Activated CD4-positive, CD25-positive, alpha-beta regulatory T cell treated with anti-CD3 and anti-CD28 coated beads, Interleukin-2, amount 50 U/mL, for 24 hours (primary cell): Measurements from ENCODE around the gene DYRK1A.
A peak's percentile ranks its signal among the peaks of the same experiment; 100 is the strongest.

Experiments
- ATAC-seq, 2 donors: fragments of 150-1000 bp; cut with Tn5 transposase; one replicate each; pipeline ENCODE4 v1.10.0; 2021; ENCODE audit warnings: mild to moderate bottlenecking in 1 of 2, moderate library complexity in 1 of 2

DYRK1A gene

GRCh38 chr21:37385179-37385765, 18.7 kb downstream of the DYRK1A start:
- ATAC-seq, result peak in 1 of 2 donors; percentile 13

- ATAC-seq, result no peak
Observed at GRCh38 chr21:37386151-37386550, 19.6 kb downstream of the DYRK1A start.

DNA sequence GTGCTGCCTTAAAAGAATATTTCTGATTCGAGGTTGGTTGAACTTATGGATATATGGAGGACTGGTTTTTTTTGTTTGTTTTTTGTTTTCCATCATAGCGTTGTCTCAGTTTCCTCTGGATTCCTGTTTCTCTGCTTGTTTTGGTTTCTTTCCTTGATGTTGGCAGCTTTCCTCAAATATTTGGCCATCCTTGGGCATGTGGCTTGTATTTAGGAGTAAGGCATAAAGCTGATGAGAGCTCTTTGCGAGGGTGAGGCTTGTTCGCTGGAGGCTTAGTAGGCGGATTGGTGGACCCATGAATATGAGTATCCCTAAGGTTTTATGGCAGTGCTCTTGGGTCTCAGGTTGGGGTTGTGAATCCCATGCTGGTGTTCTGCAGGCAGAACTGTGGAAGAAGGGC, 22.9 kb downstream of the DYRK1A start:
- ATAC-seq, result no peak

DNA sequence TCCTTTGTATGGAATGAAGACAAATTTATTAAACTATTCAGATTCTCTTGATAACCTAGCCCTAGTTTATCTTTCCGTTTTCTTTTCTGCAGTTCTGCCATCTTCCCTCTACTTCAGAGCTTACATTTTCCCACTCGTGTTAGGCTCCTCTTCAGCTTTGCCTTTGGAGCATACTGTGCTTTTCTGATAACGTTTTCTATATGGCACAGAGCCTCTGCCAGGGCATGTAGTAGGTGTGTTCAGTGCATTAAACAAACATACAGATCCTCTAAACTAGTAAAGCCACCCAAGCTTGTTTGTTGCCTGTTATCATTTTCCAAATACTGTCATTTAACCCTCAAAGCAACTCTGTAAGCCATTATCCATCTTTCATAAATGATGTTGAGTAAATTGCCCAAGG, 25.1 kb downstream of the DYRK1A start:
- no peak for ATAC-seq

- ATAC-seq, result no peak
Observed at GRCh38 chr21:37392441-37392840, 25.9 kb downstream of the DYRK1A start.

GRCh38 chr21:37393030-37393429, 26.5 kb downstream of the DYRK1A start:
- no peak for ATAC-seq

DNA sequence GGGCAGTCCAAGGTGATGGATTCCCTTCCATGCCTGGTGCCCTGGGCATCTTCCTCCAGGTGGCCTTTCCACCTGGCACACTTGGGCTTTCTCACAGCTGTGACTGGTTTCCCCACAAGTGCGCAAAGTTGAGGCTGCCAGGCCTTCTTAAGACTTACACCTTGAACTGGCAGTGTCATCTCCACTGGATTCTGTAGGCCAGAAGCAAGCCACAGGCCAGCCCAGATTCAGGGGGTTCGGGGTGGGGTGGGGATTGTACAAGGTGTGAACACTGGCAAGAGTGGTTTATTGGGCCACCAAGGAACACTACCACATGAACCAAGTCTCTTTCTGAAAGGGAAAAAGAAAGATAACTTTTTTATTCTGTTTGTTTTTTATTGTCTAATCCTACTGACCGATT, 27.2 kb downstream of the DYRK1A start:
- ATAC-seq, result no peak

DNA sequence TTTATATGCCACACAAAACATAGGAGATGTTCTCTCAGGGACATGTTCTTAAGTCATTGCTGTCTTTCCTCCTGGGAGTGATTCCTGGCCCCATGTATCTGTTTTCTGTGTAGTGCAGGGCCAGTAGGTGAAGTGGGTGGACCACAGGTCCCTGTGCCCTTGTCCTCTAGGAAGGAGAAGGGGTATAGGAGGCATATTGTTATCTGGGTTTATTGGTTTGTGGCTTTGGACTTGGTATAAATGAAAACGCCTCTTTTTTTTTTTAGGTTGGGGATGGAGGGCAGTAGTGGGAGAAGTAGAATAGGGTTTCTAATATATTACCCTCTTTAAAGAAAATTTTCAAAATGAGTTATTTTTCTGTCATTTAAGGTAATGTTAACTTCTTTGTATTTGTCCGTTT, 29.4 kb downstream of the DYRK1A start:
- ATAC-seq, result no peak

DNA sequence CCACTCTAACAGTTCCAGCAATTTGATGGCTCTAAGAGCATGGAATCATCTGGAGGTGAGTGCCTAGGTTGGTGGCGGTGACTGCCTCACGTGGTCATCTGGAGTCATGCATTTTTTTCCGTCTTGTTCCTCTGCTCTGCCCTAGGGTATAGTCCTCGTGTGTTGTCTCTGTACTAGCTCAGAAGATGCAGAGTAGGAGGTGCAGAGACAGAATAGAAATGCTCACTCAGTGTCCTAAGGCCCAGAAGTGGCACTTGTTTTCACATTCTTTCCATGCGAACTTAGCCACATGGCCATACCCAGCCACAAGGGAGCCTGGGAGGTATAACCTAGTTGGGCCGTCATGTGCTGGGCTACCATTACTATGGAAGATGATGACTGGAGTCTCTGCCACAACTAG, 30.3 kb downstream of the DYRK1A start:
- no peak for ATAC-seq

- ATAC-seq, result peak; percentile 42 to 61
Observed at GRCh38 chr21:37398697-37399096, 32.1 kb downstream of the DYRK1A start.

- ATAC-seq, result no peak
Observed at GRCh38 chr21:37402251-37402867, 35.8 kb downstream of the DYRK1A start.

- no peak for ATAC-seq
Observed at GRCh38 chr21:37405629-37406028, 39.1 kb downstream of the DYRK1A start.

DNA sequence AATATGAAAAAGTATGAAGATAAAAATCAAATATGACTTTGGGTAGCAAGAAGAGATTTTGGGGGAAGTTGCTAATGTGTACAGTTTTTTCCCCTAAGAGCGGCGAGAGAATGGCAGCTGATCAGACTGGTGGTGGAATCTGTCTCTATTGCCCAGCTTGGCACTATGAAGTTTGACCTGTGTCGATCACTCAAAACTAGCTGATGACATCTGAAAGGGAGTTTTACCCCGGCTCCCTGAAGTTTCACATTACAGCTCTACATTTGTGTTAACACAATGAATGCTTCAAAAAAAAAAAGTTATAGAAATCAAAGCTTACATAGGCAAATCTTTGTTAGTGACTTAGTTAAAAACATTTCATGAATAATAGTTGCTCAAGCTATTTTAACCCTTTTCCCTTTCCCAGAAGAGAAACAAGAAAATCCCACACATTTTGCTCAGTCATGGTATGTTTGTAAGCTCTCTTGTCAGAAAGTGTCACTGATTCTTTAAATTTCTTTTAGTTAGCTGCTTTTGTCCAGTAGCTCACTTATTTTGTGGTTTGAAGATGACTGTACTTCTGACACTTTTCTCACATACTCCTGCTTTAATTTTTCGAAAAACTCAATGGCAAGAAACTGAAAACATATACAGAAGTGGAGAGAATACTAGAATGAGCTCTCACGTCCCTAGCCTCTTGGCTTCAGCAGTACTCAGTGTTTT, 41.3 kb downstream of the DYRK1A start:
- peak; percentile 47 to 48 for ATAC-seq

DNA sequence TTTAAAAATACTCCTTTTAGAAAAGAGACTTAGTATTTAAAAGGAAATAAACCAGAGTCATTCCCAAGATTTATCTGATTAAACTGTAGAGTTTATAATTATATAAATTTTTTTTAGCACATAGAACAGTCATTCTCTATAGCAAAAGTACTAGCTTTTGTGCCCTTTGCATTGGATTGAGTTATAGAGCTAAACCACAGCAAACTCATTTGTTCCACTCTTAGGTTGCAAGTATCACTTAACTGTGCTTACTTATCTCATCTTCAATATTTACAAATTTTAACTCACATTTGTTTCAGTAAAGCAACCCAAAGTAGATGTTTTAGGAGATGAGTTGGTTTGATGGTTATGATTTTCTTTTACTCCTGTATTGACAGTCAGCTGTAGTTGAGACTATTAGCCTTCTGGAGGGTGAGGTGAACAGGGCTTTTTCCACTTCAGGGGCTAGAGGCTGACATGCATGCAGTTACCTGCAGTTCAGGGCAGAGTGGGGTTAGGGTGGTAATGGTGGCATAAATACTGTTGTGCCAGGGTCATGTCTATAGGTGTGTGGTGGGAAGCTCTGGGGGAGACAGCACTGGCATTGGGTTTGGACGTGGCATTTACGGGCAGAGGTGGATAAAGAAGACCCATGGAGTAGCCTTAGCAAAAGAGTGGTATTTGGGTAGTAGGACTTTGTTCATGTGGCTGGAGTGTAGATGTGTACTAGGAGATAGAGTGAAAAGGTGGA, 42.1 kb downstream of the DYRK1A start:
- peak; percentile 85 to 87 for ATAC-seq

GRCh38 chr21:37410639-37411038, 44.1 kb downstream of the DYRK1A start:
- ATAC-seq, result no peak

DNA sequence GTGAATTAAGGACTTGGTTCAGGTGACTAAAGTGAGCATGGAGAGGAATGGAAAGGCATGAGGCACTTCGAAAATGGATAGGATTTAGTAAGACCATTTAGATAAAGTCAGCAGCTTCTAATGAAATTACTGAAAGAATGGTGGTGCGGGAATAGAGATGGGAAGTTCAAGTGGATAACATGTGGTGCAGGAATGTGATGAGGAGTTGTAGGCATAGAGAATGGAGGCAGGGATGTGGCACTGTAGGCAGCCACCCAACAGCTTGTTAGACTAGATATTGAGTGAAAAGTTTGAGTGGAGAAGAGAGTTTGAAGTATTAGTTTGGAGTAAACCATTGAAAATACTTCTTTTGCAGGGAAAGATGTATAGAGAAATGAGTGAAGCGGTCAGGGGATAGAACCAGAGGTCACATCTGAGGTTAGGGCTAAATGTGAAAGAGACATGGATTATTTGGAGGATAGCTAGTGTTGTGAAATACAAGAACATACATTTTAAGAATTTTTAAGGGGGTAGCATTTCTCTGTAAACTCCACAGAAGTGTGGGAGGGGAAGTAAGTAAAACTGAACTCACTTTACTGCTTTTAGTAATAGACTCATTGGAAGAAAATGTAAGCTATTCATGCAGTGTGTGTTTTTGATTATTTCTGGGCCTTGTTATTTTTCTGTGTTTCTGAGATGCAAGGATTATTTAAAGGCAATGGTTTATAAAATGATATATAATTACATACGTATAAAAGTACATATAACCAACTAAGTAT, 46.2 kb downstream of the DYRK1A start:
- no peak for ATAC-seq

- no peak for ATAC-seq
Observed at GRCh38 chr21:37413553-37414291, 47.1 kb downstream of the DYRK1A start.

- peak; percentile 30 to 44 for ATAC-seq
Observed at GRCh38 chr21:37414292-37415253, 48.0 kb downstream of the DYRK1A start.

DNA sequence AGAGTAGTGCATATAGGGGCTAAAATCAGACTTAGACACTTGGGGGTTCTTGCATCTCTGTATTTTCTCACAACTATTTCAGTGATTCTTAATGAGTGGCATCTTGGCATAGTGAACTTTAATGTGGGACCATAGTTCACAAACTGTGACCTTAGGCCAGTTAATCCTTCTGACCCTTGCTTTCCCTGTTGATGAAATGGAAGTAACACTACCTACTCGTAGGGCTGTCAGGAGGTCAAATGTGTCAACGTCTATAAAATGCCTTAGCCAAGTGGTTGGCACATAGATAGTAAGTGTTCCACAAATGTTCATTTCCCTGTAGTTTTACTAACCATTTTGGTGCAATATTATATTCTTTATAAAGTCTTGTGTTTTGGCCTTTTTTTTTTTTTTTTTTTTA, 49.4 kb downstream of the DYRK1A start:
- no peak for ATAC-seq

DNA sequence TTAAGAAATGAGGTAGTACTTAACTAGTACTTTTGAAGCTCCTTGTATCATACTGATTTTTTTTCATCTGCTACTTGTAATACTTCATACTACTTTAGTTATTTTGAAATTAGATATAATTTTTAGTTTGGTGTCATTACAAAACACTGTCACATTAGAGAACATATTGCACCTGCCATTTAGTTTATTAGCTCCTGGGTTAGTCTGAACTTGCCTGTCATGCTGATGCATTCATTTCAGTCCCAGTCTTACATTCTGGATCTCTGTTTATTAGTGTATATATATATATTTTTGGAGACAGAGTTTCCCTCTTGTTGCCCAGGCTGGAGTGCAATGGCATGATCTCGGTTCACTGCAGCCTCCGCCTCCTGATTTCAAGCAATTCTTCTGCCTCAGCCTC, 50.3 kb downstream of the DYRK1A start:
- ATAC-seq, result no peak
